K562 (cell line): ENCODE results near the gene AFF3. TPM values are rescaled to one million over a fixed set of nuclear protein-coding genes. Genes with fewer than 3 reads are reported as not detected.

Experiments
- NCOA4 ChIP-seq: fragments of 450-650 bp; IDR thresholded peaks from 2 replicates; pipeline ENCODE4 v1.6.1; 2018; ENCODE audit warnings: mild to moderate bottlenecking; ENCODE audit not compliant: partially characterized antibody
- RAD21 ChIP-seq, 2 experiments: fragments of 250-450 bp in 1 of 2; fragments of 450-650 bp in 1 of 2; sonication (Bioruptor Pico) in 1 of 2; formaldehyde crosslinking in 1 of 2; IDR thresholded peaks in 1 of 2; conservative IDR thresholded peaks in 1 of 2; 2 replicates each; pipeline versions ENCODE4 v1.4.0 to v1.8.0; 2020 to 2022; ENCODE audit warnings: mild to moderate bottlenecking in 2 of 2, moderate library complexity in 1 of 2
- SRSF1 ChIP-seq: fragments of 200-400 bp; formaldehyde crosslinking; IDR thresholded peaks from 2 replicates; pipeline ENCODE4 v1.6.1; 2017; ENCODE audit warnings: mild to moderate bottlenecking, low read depth, low read length, moderate library complexity
- ZNF174 ChIP-seq: fragments of 250-450 bp; sonication (Bioruptor Pico); IDR thresholded peaks from 2 replicates; pipeline ENCODE4 v1.4.0; 2020; ENCODE audit warnings: mild to moderate bottlenecking
- polyA plus RNA-seq, 8 experiments: library from polyadenylated mRNA; depleted of rRNA in 4 of 8; stranded (reverse) in 5 of 8; unstranded in 3 of 8; fragments of >200 nt; fragmentation: Nextera tagmentation in 2 of 8; fragmentation: Illumina TruSeq in 1 of 8; extraction: Ambion mirVana in 2 of 8; extraction: Trizol in 1 of 8; gene quantifications; 2 replicates each; pipeline versions ENCODE4 v1.2.1 to v1.2.3, GENCODE V29; 2011 to 2014; ENCODE audit warnings: inconsistent platforms in 1 of 8, missing spikeins in 1 of 8
- total RNA-seq, 7 experiments: library from RNA; depleted of rRNA in 6 of 7; stranded (reverse); fragments of >200 nt in 6 of 7; fragmentation: Illumina TruSeq in 2 of 7; extraction: Trizol in 2 of 7; gene quantifications; 2 replicates each; pipeline versions ENCODE4 v1.2.1 to v1.2.3, GENCODE V29; 2011 to 2021; ENCODE audit warnings: low replicate concordance in 1 of 7
- TF ChIP-seq, protein P1 (sequence below), 3 experiments: IDR thresholded peaks in 2 of 3; conservative IDR thresholded peaks in 1 of 3; 2 replicates each; pipeline ENCODE4 v1.5.1; 2011 to 2012; ENCODE audit warnings: low read length in 3 of 3, mild to moderate bottlenecking in 3 of 3, control low read depth in 2 of 3, improper control_type of control experiment in 1 of 3, inconsistent platforms in 1 of 3, low read depth in 1 of 3, mixed read lengths in 1 of 3, moderate library complexity in 1 of 3; ENCODE audit not compliant: insufficient read depth in 2 of 3
- TF ChIP-seq, protein P2 (sequence below): fragments of 150-350 bp; IDR thresholded peaks from 2 replicates; pipeline ENCODE4 v1.6.1; 2014; ENCODE audit warnings: low read depth, mild to moderate bottlenecking, low read length, borderline replicate concordance
- TF ChIP-seq, protein P3 (sequence below): fragments of 450-650 bp; IDR thresholded peaks from 2 replicates; pipeline ENCODE4 v1.6.1; 2016; ENCODE audit warnings: mild to moderate bottlenecking

Gene AFF3
- total and polyA plus RNA-seq, 9 of the 15 experiments (the other 6 are each of a cell fraction or from before 2014, with no cell fraction given) = 0.02 to 0.11 TPM; not detected in 7

DNA sequence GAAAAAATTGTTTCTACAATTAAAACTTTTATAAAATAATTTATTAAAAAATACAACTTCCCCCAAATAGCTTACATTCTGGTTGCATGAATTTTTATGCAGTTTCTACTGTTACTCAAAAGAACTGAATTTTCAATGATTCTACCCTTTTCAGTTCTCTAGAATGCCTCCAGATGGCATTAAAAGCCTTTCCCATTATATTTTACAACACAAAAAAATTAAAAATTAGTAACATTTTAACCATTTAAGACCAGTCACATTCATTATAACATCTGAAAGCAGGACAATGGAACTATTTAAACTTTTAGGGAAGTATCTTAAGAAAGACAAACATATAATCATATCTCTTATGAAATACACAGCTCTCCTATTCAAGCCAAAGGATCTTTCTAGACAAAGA is 416.6 kb downstream of the AFF3 start (continued):
- TF ChIP-seq, protein P1, sequence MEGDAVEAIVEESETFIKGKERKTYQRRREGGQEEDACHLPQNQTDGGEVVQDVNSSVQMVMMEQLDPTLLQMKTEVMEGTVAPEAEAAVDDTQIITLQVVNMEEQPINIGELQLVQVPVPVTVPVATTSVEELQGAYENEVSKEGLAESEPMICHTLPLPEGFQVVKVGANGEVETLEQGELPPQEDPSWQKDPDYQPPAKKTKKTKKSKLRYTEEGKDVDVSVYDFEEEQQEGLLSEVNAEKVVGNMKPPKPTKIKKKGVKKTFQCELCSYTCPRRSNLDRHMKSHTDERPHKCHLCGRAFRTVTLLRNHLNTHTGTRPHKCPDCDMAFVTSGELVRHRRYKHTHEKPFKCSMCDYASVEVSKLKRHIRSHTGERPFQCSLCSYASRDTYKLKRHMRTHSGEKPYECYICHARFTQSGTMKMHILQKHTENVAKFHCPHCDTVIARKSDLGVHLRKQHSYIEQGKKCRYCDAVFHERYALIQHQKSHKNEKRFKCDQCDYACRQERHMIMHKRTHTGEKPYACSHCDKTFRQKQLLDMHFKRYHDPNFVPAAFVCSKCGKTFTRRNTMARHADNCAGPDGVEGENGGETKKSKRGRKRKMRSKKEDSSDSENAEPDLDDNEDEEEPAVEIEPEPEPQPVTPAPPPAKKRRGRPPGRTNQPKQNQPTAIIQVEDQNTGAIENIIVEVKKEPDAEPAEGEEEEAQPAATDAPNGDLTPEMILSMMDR (IDR thresholded peaks at IDR 0.05 in 2 of 3, conservative IDR thresholded peaks at IDR 0.05 in 1 of 3; ENCODE audit: insufficient read depth in 2 of 3, low read depth in 1 of 3, low read length in 3 of 3) = peak in 1 of 3 experiments; percentile 44; a peak in 3 of 6 replicates
- TF ChIP-seq, protein P2, sequence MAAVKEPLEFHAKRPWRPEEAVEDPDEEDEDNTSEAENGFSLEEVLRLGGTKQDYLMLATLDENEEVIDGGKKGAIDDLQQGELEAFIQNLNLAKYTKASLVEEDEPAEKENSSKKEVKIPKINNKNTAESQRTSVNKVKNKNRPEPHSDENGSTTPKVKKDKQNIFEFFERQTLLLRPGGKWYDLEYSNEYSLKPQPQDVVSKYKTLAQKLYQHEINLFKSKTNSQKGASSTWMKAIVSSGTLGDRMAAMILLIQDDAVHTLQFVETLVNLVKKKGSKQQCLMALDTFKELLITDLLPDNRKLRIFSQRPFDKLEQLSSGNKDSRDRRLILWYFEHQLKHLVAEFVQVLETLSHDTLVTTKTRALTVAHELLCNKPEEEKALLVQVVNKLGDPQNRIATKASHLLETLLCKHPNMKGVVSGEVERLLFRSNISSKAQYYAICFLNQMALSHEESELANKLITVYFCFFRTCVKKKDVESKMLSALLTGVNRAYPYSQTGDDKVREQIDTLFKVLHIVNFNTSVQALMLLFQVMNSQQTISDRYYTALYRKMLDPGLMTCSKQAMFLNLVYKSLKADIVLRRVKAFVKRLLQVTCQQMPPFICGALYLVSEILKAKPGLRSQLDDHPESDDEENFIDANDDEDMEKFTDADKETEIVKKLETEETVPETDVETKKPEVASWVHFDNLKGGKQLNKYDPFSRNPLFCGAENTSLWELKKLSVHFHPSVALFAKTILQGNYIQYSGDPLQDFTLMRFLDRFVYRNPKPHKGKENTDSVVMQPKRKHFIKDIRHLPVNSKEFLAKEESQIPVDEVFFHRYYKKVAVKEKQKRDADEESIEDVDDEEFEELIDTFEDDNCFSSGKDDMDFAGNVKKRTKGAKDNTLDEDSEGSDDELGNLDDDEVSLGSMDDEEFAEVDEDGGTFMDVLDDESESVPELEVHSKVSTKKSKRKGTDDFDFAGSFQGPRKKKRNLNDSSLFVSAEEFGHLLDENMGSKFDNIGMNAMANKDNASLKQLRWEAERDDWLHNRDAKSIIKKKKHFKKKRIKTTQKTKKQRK = no peak
- peak; percentile 65 to 78 for TF ChIP-seq RAD21 (CRISPR knock-in tag; conservative IDR thresholded peaks at IDR 0.05 in 1 of 2, IDR thresholded peaks at IDR 0.05 in 1 of 2)
- TF ChIP-seq, protein P3, sequence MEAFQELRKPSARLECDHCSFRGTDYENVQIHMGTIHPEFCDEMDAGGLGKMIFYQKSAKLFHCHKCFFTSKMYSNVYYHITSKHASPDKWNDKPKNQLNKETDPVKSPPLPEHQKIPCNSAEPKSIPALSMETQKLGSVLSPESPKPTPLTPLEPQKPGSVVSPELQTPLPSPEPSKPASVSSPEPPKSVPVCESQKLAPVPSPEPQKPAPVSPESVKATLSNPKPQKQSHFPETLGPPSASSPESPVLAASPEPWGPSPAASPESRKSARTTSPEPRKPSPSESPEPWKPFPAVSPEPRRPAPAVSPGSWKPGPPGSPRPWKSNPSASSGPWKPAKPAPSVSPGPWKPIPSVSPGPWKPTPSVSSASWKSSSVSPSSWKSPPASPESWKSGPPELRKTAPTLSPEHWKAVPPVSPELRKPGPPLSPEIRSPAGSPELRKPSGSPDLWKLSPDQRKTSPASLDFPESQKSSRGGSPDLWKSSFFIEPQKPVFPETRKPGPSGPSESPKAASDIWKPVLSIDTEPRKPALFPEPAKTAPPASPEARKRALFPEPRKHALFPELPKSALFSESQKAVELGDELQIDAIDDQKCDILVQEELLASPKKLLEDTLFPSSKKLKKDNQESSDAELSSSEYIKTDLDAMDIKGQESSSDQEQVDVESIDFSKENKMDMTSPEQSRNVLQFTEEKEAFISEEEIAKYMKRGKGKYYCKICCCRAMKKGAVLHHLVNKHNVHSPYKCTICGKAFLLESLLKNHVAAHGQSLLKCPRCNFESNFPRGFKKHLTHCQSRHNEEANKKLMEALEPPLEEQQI = no peak
- TF ChIP-seq ZNF174 (CRISPR knock-in tag) = no peak
- no peak for TF ChIP-seq SRSF1
- no peak for TF ChIP-seq NCOA4
